ENCODE data around the gene SLC66A3.
A peak's percentile ranks its signal among the peaks of the same experiment; 100 is the strongest.
"Not testable (repeated sequence)": the region's sequence is repeated elsewhere in the genome, so short reads cannot be mapped to it uniquely, and the experiment has no call there.

SLC66A3 gene

DNA sequence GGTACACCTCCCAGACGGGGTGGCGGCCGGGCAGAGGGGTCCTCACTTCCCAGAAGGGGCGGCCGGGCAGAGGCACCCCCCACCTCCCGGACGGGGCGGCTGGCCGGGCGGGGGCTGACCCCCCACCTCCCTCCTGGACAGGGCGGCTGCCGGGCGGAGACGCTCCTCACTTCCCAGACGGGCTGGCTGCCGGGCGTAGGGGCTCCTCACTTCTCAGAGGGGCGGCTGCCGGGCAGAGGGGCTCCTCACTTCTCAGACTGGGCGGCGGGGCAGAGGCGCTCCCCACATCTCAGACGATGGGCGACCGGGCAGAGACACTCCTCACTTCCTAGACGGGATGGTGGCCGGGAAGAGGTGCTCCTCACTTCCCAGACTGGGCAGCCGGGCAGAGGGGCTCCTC is 9.8 kb downstream of the SLC66A3 start:
- DNase-seq = not testable (repeated sequence)

DNA sequence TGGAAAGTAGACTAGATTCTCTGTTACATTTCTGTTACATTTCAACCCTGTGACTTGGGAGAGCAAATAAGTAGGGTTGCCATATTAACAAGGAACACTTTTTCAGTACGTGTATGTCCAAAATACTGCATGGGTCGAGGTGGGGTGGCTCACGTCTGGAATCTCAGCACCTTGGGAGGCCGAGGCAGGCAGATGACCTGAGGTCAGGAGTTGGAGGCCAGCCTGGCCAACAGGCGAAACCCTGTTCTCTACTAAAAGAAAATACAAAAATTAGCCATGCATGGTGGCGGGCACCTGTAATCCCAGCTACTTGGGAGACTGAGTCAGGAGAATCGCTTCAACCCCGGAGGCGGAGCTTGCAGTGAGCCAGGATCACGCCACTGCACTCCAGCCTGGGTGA is 11.2 kb downstream of the SLC66A3 start:
- no peak for DNase-seq

DNA sequence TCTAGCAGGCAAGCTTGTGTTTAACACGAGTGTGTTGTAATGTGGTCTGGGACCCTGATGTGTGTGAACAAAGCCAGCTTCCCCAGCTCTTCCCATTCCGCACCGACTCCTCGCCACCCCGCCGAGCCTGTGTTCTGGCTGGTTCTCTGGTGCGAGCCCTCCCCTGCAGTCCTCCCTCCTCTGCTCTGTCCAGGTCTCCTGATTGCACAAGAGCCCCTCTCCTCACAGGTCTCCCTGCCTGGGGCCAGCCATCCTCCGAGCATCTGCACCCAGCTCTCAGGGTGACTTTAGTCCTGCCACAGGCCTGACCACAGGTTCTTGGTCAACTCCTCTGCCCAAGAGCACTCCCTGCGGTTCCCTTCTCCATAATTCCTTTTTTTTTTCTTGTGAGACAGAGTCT is 13.2 kb downstream of the SLC66A3 start:
- no peak for DNase-seq

DNA sequence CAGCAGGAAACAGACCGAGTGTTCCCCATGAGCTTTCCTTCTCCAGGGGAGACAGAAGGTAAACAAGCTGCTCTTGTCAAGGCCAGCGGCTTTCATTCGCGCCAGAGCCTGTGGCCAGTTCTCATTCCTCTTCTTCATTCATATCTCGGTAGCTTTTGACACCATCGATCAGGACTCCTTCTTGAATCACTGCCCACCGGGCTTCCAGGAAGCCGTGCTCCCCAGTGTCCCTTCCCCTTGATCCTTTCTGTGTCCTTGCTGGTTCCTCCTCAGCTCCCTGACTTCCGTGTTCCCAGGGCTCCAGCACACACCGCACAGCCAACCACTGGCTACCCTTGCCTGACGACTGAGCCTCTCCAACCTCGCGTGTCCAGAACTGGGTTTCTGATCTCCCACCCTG is 14.1 kb downstream of the SLC66A3 start:
- DNase-seq = no peak

DNA sequence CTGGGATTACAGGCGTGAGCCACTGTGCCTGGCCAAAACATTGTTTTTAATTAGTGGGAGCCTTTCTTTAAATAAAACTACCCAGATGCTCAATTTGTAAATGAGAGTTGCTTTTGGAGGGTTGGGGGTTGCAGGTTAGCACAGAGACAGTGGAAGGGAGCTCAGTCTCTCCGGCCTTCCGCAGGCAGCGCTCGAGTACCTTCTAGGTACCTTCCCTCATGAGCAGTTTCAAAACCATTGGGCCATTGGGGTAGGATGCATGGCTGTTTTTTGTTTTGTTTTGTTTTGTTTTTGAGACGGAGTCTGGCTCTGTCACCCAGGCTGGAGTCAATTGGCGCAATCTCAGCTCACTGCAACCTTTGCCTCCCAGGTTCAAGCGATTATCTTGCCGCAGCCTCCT is 19.0 kb downstream of the SLC66A3 start:
- DNase-seq = no peak

DNA sequence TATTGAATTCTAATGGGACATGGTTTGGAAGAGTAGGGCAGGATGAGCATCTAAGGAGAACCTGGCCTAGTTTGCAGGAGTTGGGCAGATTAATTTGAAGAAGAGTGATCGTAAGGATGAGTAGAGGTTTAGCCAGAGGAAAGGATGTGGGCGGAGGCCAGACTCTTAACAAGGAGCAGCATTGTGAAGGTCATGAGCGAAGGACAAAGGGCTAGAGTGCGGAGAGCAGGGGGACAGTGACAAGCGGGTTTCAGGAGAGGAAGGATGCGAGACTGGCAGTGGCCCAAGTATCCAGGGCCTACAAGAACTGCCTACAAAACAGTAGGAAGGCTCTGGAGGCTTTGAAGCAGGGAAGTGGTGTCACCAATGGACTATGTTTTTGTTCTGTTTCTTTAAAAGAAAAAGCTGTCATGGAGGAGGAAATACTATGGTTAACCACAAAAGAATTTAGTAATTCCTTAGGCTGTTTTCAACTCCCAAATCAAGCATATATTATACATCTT is 20.1 kb downstream of the SLC66A3 start:
- no peak for DNase-seq

DNA sequence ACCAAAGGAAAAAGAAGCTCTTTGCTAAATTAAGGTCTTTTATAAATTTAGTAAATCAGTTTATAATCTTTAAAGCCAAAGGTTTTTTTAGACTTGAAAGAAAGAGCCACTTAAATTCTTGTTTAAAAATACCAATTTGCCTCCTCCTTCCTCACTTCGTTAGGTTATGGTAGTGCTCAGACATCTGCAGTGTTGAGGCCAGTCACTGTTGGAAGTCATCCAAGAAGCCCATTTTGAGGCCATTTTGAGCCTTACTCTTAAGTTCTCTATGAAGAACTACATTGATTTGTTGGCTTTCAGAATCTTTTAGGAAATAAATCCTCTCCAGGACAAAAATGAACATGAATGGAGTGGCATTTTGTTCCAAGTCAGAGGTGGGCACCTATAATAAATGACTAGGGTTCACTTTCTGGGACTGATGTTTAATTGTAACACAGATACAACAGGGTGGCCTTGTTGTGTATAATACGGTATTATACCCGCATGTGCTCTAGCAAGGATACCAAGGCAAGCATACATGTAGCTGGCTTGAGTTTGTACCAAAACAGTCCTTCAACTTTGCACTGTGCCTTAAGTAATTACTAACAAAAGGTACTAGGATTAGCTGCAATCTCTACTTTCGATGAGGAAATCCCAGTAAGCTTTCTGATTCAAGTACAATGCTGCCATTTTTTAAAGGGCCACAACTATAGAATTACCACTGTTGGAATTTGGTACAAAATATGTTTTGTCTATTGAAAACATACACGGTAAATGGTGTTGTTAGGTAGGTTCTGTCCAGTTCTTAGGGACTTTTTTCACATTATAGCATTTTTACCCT is 22.8 kb downstream of the SLC66A3 start:
- peak in 1 of 2 experiments; percentile 21 for DNase-seq

DNA sequence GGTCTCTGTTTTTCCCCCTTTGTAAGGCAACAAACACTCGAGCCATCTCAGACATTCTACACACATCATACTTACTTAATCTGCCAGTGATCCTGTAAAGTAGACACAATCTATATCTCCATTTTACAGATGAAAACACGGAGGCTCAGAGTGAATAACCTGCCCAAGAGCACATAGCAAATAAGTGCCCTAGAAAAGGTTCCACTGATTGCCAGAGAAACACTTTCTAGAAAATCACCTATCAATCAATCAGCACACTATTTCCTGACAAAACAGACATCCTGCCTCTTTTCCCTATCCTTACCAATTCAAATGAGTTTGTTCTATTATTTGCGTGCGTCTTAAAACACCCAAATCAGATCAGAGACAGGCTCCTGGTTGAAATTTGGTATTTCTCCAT is 23.9 kb downstream of the SLC66A3 start:
- DNase-seq = no peak

DNA sequence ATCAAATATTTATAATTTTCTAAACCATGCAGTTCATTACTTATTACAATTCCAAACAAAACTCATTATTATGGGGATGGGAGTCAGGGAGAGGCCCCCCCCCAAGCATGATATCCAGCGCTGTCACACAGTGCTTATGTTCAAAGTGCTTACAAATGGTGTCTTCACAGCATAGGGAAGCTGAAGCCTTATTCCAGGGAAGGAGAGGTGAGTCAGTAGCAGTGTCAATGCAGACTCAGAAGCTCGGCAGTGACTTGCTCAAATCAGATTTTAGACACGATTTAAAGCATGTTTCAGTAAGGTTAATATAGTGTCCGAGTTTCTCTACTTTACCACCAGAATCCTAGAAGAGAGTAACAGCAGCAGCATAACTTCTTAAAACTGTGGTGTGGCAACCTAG is 24.6 kb downstream of the SLC66A3 start:
- DNase-seq = no peak

DNA sequence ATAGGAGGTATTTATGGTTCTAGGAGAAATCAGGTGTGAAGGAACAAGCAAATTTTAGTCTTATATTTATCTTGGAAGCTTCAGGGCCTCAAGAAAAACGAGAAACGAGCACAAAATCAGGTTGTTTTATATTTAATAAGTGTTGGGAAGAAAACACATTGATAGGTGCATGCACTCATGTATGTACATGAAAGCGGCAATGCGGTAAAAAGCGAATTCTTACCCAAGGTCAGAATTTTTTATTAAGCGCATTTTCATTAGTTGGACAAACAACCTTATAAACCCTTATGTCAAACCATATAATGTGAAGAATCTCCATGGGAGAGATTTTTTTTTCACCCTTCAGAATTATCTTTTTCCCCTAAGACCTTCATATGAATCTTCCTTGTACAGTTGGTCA is 25.4 kb downstream of the SLC66A3 start:
- no peak for DNase-seq

DNA sequence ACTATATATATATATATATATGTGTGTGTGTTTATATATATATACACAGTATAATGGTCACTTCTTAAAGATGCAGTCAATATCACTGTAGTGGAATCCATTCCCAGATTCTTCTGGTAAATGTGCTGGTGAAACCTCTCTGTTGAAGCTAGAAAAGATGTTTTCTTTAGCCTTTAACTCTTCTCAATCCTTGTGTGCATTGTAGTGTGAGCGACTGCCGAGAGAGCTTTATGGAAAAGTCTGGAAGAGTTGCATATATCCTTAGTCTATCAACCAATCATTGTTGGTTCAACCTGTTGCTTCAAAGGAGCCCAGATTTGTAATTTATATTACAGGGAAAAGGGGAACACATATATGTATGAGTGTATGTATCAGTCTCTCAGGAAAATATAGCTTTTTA is 27.7 kb downstream of the SLC66A3 start:
- no peak for DNase-seq

DNA sequence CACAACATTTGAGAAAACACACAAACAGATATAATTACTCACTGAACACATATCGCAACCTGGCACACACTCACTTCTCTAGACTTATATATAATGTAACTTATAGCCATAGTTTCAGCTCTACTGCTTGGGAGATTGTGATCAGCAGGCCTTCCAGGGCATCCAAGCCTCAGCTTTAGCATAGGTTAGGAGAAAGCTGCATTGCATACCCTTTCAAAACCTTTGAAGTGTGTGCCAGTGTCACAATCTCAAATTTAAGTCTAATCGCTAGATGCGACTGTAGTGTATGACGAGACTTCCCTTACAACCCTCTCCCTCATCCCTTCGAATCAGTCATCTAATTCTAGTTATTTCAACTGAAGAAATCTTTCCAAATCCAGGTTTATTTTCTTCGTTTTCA is 30.9 kb downstream of the SLC66A3 start:
- no peak for DNase-seq

DNA sequence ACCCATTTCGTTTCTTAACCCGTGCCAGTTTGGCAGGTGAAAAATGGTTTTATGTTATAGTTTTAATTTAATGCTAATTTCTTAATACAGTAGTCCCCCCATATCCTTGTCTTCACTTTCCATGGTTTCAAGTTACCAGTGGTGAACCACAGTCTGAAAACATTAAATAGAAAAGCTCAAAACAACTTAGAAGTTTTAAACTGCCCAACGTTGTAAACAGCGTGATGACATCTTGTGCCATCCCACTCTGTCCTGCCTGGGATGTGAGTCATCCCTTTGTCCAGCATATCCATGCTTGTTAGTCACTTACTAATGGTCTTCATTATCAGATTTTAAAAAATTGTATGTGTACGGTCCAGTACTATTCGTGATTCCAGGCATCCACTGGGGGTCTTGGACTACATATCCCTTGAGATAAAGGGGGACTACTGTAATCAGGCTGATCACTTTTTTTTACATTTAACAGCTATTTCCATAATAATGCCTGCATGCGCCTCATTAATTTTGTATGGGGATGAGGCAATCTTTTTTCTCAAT is 31.9 kb downstream of the SLC66A3 start:
- no peak for DNase-seq

DNA sequence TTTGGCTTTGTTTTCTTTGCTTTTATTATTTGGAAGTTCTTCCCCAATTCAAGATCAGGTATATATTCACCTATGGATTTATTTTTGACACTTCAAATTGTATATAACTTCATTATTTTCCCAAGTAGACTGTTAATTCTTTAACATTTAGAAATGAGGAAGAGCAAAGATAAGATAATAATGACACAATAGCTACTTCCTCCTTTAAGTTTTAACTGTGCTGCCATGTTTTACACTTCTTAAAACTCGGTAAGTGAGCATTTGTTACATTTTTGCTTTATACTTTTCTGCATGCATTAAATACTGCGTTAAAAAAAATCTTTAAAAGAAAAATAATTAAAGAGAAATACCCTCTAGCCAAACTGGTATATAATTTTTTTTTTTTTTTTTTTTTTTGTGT is 32.5 kb downstream of the SLC66A3 start:
- DNase-seq = no peak

DNA sequence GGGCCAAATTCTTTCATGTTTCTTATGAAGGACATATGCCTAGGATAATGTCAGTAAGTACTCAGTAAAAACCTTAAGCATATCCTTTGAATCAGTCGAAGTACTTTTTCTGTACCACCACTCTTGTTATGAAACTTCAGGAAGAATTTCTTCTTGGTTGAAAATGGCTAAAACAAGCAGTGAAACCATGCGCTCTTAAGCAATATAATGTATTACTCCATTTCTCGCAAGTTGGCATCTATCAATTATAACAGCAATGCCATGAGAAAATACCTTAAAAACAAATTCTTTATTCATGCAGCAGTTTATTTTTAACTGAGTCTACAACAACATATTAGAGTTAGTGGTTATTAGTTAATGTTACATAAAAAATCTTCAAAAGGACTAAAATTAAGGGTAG is 41.0 kb downstream of the SLC66A3 start:
- no peak for DNase-seq

DNA sequence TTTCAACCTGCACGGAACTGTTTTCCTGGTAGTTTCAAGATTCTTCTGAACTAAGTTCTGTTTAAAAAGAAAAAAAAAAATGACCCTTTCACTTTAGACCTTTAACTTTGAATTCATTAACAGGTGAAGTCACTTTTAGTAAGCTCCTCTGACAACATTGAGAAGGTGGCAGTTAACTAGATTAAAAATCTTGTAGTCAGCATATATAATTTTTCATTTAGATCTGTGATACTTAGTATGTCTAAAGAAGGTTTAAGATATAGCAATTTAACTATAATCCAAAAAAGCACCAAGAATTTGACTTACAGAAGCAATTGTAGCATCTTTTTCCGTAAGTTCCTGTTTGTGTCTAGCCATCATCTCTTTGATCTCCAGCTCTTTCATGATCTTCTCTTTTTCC is 45.4 kb downstream of the SLC66A3 start:
- DNase-seq = no peak

DNA sequence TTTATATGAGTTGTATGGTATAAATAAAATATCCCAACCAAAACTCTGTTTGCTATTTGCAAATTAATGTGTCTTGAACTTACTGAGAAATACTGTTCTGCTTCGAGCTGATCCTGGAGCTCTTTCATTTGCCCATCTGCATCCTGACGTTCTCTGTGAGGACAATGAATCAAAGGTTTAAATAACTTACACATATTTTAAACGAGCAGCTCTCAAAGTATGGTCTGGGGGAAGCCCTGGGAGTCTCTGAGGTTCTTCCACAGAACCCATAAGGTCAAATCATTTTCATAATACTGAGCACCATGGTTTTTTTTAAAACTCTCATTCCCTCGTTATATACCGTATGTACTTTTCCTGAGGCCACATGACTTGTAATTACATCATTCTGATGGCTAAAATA is 46.7 kb downstream of the SLC66A3 start:
- DNase-seq = no peak

DNA sequence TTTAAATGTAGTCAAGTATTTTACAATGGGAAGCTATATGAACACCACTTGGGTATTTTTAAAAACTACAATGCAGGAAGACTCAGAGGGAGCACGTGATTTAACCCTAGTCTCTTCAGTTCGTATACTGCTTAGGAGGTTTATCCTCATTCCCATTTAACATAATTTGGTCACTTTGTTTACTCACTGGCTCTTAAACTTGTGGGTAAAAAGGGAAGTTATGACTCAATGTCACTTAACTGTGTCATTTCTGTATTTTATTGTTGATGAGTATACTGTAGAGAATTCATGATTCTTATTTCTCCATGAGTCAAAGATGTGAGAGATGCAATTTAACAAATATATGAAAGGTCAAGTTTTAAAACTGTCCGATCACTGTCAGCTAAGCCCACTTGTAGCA is 48.2 kb downstream of the SLC66A3 start:
- no peak for DNase-seq

DNA sequence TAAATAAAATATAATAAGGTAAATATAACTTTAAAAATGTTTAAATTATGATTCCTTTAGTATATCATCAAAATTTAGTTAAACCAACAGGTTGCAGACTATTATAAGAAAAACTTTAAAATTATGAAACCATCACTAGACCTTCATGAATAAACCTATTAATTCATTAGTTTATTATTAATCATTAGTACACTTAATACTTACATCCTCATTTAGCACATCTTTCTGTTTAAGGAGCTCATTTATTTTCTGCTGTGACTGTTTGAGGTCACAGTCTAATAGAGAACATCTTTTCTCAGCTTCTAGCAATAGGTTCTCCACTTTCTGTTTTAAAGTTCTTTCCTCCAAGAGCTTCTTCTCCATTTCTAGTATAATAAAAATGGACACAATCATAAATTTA is 52.8 kb downstream of the SLC66A3 start:
- DNase-seq = no peak

DNA sequence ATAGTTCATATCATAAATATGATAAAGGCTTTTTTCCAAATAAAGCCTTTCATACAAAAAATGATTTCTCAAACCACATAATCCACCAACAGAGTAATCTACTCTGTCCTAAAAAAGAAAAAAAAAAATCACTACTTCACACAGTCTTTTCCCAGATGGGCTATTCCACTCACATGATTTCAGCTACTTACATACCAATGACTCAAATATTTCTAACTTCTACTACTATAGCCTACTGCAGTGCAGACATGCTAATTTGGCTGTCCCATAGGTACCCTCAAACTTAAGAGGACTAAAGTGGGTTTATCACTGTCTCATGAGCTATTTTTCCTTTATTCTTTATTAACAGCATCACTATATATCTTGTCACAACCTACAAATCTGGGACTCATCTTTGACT is 57.4 kb downstream of the SLC66A3 start:
- no peak for DNase-seq

DNA sequence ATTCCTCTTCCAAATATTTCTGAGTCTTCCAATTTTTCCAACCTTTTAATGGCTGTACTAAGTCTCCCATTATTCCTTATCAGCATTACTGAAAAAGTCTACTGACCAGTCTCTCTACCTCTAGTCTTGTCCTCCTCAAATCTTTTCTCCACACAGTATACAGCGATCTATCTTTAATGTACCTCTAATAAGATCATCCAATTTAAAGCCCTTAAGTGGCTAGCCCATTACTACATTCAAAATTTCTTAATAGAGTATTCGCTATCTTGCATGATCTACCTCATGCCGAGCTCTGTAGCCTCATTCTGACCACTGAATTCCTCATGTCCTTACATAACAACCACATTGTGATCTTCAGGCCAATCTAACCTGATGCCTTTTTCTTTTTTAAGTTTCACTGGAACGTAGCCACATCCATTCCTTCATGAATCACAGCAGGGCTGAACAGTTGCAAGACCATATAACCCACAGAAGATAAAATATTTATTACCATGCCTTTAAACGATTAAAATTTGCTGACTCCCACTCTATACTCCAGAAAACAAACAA is 57.9 kb downstream of the SLC66A3 start:
- no peak for DNase-seq

DNA sequence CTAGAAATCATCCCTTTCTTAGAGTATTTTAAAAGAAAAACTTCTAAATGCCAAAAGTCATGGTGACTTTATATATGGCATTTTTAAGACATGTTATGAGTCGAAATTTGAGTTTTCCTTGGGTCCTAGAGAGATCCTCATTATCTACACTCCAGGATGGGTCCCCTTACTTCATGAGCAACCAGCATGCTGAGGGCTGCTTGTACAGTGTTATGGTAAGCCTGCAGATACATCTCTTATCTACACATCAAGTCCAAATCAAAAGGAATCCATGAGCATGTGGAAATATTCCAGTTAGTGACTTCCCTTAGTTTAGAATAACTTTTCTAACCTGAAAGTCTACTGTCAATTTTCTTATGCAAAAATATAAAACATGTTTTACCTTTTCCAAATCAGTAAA is 58.7 kb downstream of the SLC66A3 start:
- no peak for DNase-seq

DNA sequence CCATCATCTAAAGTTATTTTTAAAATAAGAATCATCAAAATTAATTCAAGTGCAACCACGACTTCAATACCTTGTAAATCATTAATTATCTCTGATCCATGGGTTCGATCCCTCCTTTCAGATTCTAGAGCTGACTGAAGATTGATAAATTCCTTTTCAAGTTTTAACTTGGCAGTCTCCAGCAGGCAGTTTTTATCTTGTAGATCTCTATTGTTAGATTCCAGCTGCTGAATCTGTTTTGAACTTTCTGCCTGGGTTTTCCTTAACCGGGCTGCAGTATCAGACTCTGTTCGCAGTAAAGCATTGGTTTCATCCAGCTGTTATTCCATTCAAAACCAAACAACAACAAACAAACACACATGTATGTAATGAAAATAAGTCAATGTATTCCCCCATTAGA is 59.5 kb downstream of the SLC66A3 start:
- no peak for DNase-seq

DNA sequence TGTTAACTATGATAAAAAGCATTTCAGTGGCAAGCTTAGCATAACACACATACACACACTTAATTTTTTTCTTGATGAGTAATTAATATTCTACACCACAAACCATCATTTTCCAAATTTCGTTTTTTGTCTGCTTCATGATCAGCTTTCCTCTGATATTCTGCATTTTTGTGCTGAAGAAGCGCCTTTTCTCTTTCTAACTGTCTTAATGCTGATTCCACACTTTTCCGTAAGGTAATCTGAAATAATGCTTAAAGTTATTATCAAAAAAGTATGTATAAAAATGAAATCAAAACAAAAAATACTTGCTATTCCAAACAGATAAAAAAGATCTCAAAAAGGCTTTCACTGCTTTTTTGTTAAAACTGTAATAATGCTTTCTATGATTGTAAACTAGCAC is 60.1 kb downstream of the SLC66A3 start:
- no peak for DNase-seq

DNA sequence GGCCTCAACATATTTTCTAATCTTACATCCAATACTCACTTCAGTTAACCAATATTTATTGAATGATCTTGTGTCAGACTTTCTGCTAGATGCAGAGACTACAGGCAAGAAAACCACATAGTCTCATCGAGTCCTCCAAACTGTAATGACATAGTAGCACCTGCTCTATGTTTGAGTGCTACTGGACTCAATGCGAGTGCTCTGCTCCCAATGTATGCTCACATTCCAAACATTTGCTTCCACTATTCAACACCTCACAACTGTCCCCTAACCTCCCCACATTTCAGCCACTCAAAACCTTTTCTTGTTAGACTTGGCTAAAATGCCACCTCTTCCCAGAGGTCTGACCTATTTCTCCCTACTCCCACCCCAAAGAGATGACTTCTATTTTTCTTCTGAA is 65.2 kb downstream of the SLC66A3 start:
- no peak for DNase-seq

Measured in NCI-H187 (cell line).